Liver (tissue), 9 donors: Measurements from ENCODE around the gene MLLT6. TPM values are rescaled to one million over a fixed set of nuclear protein-coding genes. Genes with fewer than 3 reads are reported as not detected.

Source experiments
- DNase-seq: peaks from one replicate; pipeline ENCODE4 v3.0.0-alpha.2; 2017; ENCODE audit warnings: low spot score
- H3K27ac ChIP-seq, 2 donors: one replicate each; pipeline ENCODE4 v1.7.0; 2013; ENCODE audit warnings: inconsistent platforms in 2 of 2, low read length in 2 of 2, control low read depth in 1 of 2, low read depth in 1 of 2, mild to moderate bottlenecking in 1 of 2
- H3K27me3 ChIP-seq, 4 donors: one replicate each; pipeline versions ENCODE4 v1.6.1 to v1.7.0; 2013; ENCODE audit warnings: low read length in 3 of 4, inconsistent platforms in 1 of 4, mild to moderate bottlenecking in 1 of 4, moderate library complexity in 1 of 4; ENCODE audit not compliant: control insufficient read depth in 4 of 4, insufficient read depth in 4 of 4
- H3K36me3 ChIP-seq, 4 donors: one replicate each; pipeline versions ENCODE4 v1.6.1 to v1.7.0; 2013; ENCODE audit warnings: low read length in 3 of 4, mild to moderate bottlenecking in 3 of 4, low read depth in 1 of 4, moderate library complexity in 1 of 4; ENCODE audit not compliant: control insufficient read depth in 4 of 4, insufficient read depth in 3 of 4
- H3K4me1 ChIP-seq, 4 donors: one replicate each; pipeline versions ENCODE4 v1.6.1 to v1.7.0; 2013; ENCODE audit warnings: low read length in 3 of 4, mild to moderate bottlenecking in 3 of 4, moderate library complexity in 1 of 4; ENCODE audit not compliant: control insufficient read depth in 4 of 4, insufficient read depth in 4 of 4
- H3K4me3 ChIP-seq, 3 donors: one replicate each; pipeline versions ENCODE4 v1.6.1 to v1.7.0; 2013; ENCODE audit warnings: low read length in 3 of 3, control low read depth in 1 of 3, low read depth in 1 of 3, mild to moderate bottlenecking in 1 of 3
- H3K9ac ChIP-seq, 2 donors: one replicate each; pipeline ENCODE4 v1.7.0; 2013; ENCODE audit warnings: low read length in 2 of 2, mild to moderate bottlenecking in 2 of 2, moderate library complexity in 2 of 2, control low read depth in 1 of 2, low read depth in 1 of 2
- H3K9me3 ChIP-seq, 4 donors: one replicate each; pipeline versions ENCODE4 v1.6.1 to v1.7.0; 2013; ENCODE audit warnings: low read length in 3 of 4; ENCODE audit not compliant: control insufficient read depth in 4 of 4
- CTCF ChIP-seq: fragments of 150-350 bp; IDR thresholded peaks from 2 replicates; pipeline ENCODE4 v1.5.1; 2017; ENCODE audit warnings: improper control_type of control experiment, low read depth, low read length; ENCODE audit not compliant: missing input control
- EGR1 ChIP-seq, 2 donors: IDR thresholded peaks; 2 replicates each; pipeline ENCODE4 v1.6.1; 2016 to 2018; ENCODE audit warnings: antibody characterized with exemption in 2 of 2, low read depth in 2 of 2
- FOXA1 ChIP-seq: IDR thresholded peaks from 2 replicates; pipeline ENCODE4 v1.6.1; 2016; ENCODE audit warnings: antibody characterized with exemption
- FOXA2 ChIP-seq: IDR thresholded peaks from 2 replicates; pipeline ENCODE4 v1.6.1; 2016; ENCODE audit warnings: antibody characterized with exemption
- HNF4A ChIP-seq, 2 donors: conservative IDR thresholded peaks; 2 replicates each; pipeline ENCODE4 v1.6.1; 2016; ENCODE audit warnings: antibody characterized with exemption in 2 of 2, mild to moderate bottlenecking in 2 of 2
- HNF4G ChIP-seq: IDR thresholded peaks from 2 replicates; pipeline ENCODE4 v1.6.1; 2016; ENCODE audit warnings: antibody characterized with exemption
- JUND ChIP-seq, 2 donors: IDR thresholded peaks; 2 replicates each; pipeline ENCODE4 v1.6.1; 2016; ENCODE audit warnings: antibody characterized with exemption in 2 of 2
- MAX ChIP-seq: IDR thresholded peaks from 2 replicates; pipeline ENCODE4 v1.6.1; 2016; ENCODE audit warnings: antibody characterized with exemption
- NR2F2 ChIP-seq: IDR thresholded peaks from 2 replicates; pipeline ENCODE4 v1.6.1; 2016; ENCODE audit warnings: antibody characterized with exemption
- RAD21 ChIP-seq, 2 donors: IDR thresholded peaks; 2 replicates each; pipeline ENCODE4 v1.6.1; 2016; ENCODE audit warnings: antibody characterized with exemption in 2 of 2, mild to moderate bottlenecking in 2 of 2
- RXRA ChIP-seq, 2 donors: IDR thresholded peaks; 2 replicates each; pipeline ENCODE4 v1.6.1; 2017 to 2018; ENCODE audit warnings: antibody characterized with exemption in 2 of 2, mild to moderate bottlenecking in 1 of 2
- TAF1 ChIP-seq: conservative IDR thresholded peaks from 2 replicates; pipeline ENCODE4 v1.6.1; 2016; ENCODE audit warnings: antibody characterized with exemption, mild to moderate bottlenecking
- YY1 ChIP-seq: IDR thresholded peaks from 2 replicates; pipeline ENCODE4 v1.6.1; 2016; ENCODE audit warnings: antibody characterized with exemption, mild to moderate bottlenecking
- ZBTB33 ChIP-seq: IDR thresholded peaks from 2 replicates; pipeline ENCODE4 v1.6.1; 2016; ENCODE audit warnings: antibody characterized with exemption
- WGBS: extraction: QIAGEN DNeasy Blood & Tissue Kit; methylation state at CpG from one replicate; pipeline ENCODE4 v1.1.7; 2013; 5-methylcytosine and 5-hydroxymethylcytosine counted together
- polyA plus RNA-seq, 2 donors: library from polyadenylated mRNA; stranded (reverse) in 1 of 2; unstranded in 1 of 2; fragments of 200-250 nt in 1 of 2; fragments of >200 nt in 1 of 2; fragmentation: Nextera tagmentation in 1 of 2; extraction: Ambion mirVana in 1 of 2; gene quantifications; one replicate each; pipeline versions ENCODE4 v1.2.1 to v1.2.3, GENCODE V29; 2013 to 2015
- total RNA-seq, 2 donors: library from RNA; depleted of rRNA; stranded (reverse); fragments of >200 nt; gene quantifications; one replicate each; pipeline ENCODE4 v1.2.3, GENCODE V29; 2014
- TF ChIP-seq, protein P1 (sequence below): IDR thresholded peaks from 2 replicates; pipeline ENCODE4 v1.6.1; 2016; ENCODE audit warnings: antibody characterized with exemption, mild to moderate bottlenecking
- TF ChIP-seq, protein P2 (sequence below): IDR thresholded peaks from 2 replicates; pipeline ENCODE4 v1.6.1; 2016; ENCODE audit warnings: antibody characterized with exemption
- donor health status: healthy.
- donor health status: healthy.
- donor health status: healthy.
- donor health status: healthy.
- donor health status: healthy.

Gene MLLT6
- total and polyA plus RNA-seq, 4 donors: 3.3 to 22.8 (median 8.1) TPM

DNA sequence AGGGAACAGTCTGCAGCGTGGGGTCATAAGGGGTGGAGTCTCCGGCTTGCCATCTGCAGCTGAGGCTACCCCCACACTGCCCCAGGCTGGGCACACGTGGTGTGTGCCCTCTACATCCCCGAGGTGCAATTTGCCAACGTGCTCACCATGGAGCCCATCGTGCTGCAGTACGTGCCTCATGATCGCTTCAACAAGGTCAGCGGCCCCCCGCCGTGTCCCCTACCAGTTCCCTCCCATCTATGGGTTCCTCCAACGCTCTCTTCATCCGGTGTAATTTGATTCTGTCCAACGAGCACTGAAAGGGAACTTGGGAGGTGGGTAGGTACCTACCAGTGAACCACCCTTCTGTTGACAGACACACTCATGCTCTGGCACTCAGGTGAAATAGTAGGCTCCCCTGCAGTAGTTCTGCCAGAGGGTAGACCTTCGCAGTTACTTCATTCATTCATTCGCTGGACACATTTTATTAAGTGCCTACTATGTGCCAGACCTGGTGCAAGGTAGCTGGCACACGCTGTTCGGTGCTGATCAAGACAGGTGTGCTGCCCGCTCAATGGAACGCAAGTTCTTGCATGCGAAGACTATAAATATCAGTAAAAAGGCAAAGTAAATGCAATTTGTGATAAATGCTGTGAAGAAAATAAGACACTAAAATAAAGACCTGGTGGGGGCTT, 2.7 kb downstream of the MLLT6 start:
- H3K4me1 ChIP-seq: peaks cover 0 to 23% (median 10%) of the 10 kb centered on the region in 4 donors
- H3K9me3 ChIP-seq: no peaks in the 10 kb centered on the region
- DNase-seq: no peak
- H3K27me3 ChIP-seq: no peaks in the 10 kb centered on the region
- 90% methylated on average over 21 of the region's 21 CpGs for WGBS
- no peak overlapping the region for H3K9ac ChIP-seq
- no peak overlapping the region for H3K27ac ChIP-seq
- peaks cover 2 to 15% (median 2%) of the 10 kb centered on the region in 4 donors for H3K36me3 ChIP-seq
- no peak for TF ChIP-seq RAD21 (IDR thresholded peaks at IDR 0.05)
- TF ChIP-seq RXRA (IDR thresholded peaks at IDR 0.05): no peak
- TF ChIP-seq, protein P1, sequence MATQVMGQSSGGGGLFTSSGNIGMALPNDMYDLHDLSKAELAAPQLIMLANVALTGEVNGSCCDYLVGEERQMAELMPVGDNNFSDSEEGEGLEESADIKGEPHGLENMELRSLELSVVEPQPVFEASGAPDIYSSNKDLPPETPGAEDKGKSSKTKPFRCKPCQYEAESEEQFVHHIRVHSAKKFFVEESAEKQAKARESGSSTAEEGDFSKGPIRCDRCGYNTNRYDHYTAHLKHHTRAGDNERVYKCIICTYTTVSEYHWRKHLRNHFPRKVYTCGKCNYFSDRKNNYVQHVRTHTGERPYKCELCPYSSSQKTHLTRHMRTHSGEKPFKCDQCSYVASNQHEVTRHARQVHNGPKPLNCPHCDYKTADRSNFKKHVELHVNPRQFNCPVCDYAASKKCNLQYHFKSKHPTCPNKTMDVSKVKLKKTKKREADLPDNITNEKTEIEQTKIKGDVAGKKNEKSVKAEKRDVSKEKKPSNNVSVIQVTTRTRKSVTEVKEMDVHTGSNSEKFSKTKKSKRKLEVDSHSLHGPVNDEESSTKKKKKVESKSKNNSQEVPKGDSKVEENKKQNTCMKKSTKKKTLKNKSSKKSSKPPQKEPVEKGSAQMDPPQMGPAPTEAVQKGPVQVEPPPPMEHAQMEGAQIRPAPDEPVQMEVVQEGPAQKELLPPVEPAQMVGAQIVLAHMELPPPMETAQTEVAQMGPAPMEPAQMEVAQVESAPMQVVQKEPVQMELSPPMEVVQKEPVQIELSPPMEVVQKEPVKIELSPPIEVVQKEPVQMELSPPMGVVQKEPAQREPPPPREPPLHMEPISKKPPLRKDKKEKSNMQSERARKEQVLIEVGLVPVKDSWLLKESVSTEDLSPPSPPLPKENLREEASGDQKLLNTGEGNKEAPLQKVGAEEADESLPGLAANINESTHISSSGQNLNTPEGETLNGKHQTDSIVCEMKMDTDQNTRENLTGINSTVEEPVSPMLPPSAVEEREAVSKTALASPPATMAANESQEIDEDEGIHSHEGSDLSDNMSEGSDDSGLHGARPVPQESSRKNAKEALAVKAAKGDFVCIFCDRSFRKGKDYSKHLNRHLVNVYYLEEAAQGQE: no peak
- no peak for TF ChIP-seq MAX
- no peak for TF ChIP-seq TAF1
- no peak for TF ChIP-seq JUND (IDR thresholded peaks at IDR 0.05)
- no peak for TF ChIP-seq YY1
- no peak for TF ChIP-seq ZBTB33
- TF ChIP-seq EGR1 (IDR thresholded peaks at IDR 0.05; ENCODE audit: low read depth in 2 of 2): no peak
- H3K4me3 ChIP-seq: no peak overlapping the region

DNA sequence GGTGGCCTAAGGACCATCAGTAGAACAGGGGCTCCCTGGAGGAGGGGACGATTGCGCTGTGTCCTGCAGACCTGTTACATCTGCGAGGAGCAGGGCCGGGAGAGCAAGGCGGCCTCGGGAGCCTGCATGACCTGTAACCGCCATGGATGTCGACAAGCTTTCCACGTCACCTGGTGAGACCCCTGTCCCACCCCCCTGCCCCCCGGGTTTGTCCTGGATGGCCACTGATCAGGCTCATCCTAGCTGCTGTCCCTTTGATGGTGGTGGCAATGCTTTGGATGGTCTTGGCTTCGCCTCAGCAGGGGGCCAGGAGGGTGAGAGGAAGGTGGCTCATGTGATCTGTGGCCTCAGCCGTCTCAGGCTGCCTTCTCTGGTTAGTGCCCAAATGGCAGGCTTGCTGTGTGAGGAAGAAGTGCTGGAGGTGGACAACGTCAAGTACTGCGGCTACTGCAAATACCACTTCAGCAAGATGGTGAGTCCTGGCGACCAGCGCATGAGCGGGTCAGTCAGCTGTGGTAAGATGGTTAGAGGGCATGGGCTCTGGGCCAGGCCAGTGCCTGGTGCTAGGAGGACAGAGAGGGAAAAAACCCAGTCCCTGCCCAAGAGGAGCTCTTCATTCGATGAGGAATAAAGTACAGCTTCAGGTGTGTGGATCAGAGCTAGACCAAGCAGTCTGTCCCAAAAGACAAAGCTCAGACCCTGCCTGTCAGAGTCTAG, 4.2 kb downstream of the MLLT6 start:
- no peak overlapping the region for H3K9ac ChIP-seq
- no peak overlapping the region for H3K27ac ChIP-seq
- 94% methylated on average over 18 of the region's 18 CpGs for WGBS
- peaks cover 0 to 13% (median 6%) of the 10 kb centered on the region in 4 donors for H3K4me1 ChIP-seq
- no peaks in the 10 kb centered on the region for H3K9me3 ChIP-seq
- no peaks in the 10 kb centered on the region for H3K27me3 ChIP-seq
- TF ChIP-seq JUND (IDR thresholded peaks at IDR 0.05): no peak
- TF ChIP-seq HNF4G: no peak
- TF ChIP-seq TAF1: no peak
- no peak for TF ChIP-seq FOXA2
- no peak for TF ChIP-seq HNF4A (conservative IDR thresholded peaks at IDR 0.05)
- no peak for TF ChIP-seq CTCF
- no peak for TF ChIP-seq NR2F2
- no peak for TF ChIP-seq EGR1 (IDR thresholded peaks at IDR 0.05; ENCODE audit: low read depth in 2 of 2)
- TF ChIP-seq, protein P2, sequence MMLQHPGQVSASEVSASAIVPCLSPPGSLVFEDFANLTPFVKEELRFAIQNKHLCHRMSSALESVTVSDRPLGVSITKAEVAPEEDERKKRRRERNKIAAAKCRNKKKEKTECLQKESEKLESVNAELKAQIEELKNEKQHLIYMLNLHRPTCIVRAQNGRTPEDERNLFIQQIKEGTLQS: no peak
- no peak for TF ChIP-seq RAD21 (IDR thresholded peaks at IDR 0.05)
- no peak for TF ChIP-seq RXRA (IDR thresholded peaks at IDR 0.05)
- TF ChIP-seq MAX: no peak
- no peak for TF ChIP-seq FOXA1
- no peak for DNase-seq
- peaks cover 5 to 27% (median 7%) of the 10 kb centered on the region in 4 donors for H3K36me3 ChIP-seq
- no peak overlapping the region for H3K4me3 ChIP-seq
